Globus pallidus (tissue), 1 donor: Measurements from ENCODE around the gene PHF2.

Source experiments
- DNase-seq: peaks from one replicate; pipeline ENCODE4 v3.0.0-alpha.2; 2015; ENCODE audit warnings: low spot score

The PHF2 gene

GRCh38 chr9:93576258-93577077 is at the start of gene PHF2:
Gene PHF2 (plus strand): TSS chr9:93576584. CDS start chr9:93576774, 190 bp downstream.
- DNase-seq = peak; percentile 36

DNA sequence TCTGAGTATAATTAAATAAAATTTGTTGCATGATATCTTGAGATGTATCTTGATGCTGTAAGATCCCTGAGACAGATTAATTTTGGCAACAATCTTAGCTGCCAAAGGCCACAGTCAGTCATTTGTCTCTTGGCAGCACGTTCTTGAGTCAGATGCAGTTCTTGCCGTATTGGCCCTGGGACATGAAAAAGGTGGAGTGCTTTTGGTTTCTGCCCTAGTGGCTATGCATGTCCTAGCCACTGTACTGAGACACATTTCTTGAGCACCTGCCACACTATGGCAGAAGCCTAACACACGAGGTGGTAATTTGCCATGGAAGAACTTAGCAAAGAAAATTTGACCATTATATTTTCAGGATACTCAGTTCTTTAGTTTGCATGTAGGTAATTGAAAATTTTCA is 45.0 kb upstream of the PHF2 start:
- no peak for DNase-seq

DNA sequence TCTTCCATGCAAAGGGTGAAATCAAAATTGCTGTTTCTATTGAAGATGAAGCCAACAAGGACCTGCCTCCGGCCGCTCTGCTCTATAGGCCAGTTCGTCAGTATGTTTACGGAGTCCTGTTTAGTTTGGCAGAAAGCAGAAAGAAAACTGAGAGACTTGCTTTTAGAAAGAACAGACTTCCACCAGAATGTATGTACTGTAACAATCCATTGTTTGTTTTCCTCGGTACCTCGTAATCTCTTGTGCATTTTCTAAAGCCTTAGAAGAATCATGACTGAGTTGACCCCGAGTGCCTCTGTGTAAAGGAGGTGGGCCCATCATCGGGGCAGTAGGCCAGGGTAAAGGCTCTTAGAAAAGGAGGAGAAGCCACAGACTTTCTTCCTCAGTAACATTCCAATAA is 44.2 kb upstream of the PHF2 start:
- no peak for DNase-seq

DNA sequence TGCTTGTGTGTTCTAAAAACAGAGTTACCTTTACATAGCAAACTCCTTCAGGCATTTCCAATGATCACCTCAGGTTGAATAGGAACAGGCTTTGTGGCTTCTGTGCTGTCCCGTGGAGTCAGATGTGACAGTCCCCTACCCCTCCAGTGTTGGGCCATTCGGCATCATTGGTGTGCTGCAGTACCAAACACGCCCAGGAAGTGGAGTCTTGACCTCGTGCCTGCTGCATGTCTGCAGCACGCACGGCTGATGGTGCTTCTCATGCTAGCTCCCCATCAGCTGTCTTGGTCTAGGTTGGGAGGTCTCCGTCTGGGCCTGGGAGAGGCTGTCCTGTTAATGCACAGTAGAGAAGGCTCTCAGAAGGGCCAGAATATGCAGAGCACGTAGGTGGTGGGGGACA is 42.5 kb upstream of the PHF2 start:
- DNase-seq = no peak

DNA sequence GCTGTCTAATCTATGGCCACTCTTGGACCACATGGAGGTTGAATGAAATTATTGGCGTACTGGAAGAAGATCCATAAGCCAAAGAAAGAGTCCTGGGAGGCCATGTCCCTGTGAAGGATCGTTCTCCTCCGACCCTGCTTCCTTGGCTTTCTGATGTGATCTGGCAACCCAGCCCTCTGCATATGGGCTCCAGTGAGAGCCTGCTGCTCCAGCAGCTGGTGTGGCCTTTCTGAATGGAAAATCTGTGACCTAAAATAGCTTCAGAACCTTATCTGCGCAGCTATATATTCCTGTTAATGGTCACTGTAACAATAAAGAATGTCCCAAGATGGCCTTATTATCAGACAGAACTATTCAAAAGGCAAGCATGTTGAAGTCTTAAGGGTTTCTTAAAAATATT is 40.2 kb upstream of the PHF2 start:
- DNase-seq = no peak

GRCh38 chr9:93536874-93537273 is 39.5 kb upstream of the PHF2 start:
- DNase-seq = no peak

DNA sequence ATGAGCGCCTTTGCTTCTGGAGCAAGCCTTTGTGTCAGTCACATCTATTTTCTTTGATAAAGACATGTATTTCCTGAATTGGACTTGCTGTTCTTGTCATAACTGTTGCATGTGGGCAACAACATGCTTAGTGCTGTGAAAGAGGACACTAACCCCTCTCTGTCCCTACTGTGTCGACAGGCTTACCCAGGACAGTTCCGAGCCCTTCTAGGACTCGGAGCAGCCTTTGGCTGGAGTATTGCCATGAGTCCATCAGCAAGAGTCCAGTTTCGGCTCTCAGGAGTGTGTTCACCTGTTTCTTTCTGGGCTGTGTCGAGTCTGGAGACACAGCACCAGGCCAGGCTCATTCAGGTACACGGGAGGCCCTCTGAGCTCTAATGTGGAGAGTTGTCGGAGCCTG is 36.1 kb upstream of the PHF2 start:
- no peak for DNase-seq

- no peak for DNase-seq
Measured at GRCh38 chr9:93541005-93541404, 35.4 kb upstream of the PHF2 start.

GRCh38 chr9:93541581-93542349 is 34.6 kb upstream of the PHF2 start:
- no peak for DNase-seq

- no peak for DNase-seq
Measured at GRCh38 chr9:93543117-93543516, 33.3 kb upstream of the PHF2 start.

GRCh38 chr9:93546356-93546755 is 30.0 kb upstream of the PHF2 start:
- DNase-seq = no peak

DNA sequence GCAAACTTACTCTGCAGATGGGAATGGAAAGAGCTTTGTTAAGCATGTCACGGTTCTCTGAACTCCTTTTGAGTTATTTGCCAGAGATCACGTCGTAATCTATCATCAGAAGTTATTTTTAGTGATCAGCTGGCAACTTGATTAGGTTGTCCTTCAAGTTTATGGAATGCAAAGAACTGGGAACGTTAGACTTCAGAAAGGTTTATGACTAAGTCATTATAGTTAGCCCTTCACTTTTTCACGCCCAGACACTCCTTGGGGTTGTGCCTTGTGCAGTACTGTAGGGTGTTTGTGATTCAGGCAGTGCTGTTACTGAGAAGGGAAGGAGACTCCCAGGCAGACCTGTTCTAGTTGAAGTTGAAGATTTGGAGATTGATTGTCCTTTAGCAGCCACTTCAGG is 26.8 kb upstream of the PHF2 start:
- no peak for DNase-seq

GRCh38 chr9:93552923-93553322 is 23.5 kb upstream of the PHF2 start:
- DNase-seq = no peak

DNA sequence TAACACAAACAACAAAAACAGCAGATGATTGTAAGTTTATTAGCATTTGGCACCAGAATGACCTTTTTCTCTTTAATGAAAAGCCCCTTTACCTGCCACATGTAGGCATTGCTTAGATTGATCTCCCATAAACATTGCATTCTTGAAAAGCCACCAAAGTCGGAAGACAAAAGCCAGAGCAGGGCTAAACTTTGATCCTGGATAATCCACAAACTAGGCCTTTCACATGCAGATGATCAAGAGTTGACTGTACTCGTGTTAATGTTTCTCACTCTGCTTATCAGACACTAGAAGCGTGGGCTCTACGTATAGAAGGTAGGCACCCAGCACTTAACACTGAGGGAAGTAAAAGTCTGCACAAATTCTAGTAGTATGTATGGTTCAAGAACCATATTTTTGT is 21.0 kb upstream of the PHF2 start:
- DNase-seq = no peak

DNA sequence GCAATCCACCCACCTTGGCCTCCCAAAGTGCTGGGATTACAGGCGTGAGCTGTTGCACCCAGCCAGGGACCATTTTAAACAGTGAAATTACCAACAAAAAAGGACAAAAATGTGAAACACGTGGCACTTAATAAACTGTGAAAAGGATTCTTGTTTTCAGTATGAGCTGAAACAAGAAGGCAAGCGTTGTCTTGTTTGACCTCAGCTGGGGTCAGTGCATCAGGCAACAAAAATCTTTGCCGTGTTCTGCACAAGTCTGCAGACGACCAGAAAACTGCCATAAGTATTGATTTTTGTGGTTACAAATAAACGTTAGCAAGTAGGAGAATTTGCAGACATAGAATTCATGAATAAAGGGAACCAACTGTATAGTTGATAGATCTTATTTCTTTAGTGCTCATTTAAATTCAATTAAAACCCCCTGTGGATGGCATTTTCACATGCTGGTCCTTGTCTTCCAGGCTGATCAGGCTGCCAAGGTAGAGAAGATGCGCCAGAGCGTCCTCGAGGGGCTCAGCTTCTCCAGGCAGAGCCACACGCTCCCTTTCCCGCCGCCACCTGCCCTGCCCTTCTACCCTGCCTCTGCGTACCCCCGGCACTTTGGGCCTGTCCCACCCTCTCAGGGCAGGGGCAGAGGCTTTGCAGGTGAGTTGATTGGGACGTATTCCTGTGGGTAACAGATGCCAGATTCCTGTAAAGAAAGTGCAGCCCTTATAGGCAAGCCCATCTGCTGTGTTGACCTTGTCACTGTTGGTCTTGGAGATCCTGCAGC is 18.8 kb upstream of the PHF2 start:
- peak; percentile 42 for DNase-seq

- no peak for DNase-seq
Measured at GRCh38 chr9:93558503-93558902, 17.9 kb upstream of the PHF2 start.

- DNase-seq = no peak
Measured at GRCh38 chr9:93560991-93561390, 15.4 kb upstream of the PHF2 start.

GRCh38 chr9:93562157-93562556 is 14.2 kb upstream of the PHF2 start:
- no peak for DNase-seq

GRCh38 chr9:93565089-93565488 is 11.3 kb upstream of the PHF2 start:
- DNase-seq = no peak

GRCh38 chr9:93566408-93567270 is 9.7 kb upstream of the PHF2 start:
- DNase-seq = peak; percentile 96

- DNase-seq = no peak
Measured at GRCh38 chr9:93567271-93567959, 9.0 kb upstream of the PHF2 start.
